ENCODE measurements around the gene ARHGEF33.

The ARHGEF33 gene

DNA sequence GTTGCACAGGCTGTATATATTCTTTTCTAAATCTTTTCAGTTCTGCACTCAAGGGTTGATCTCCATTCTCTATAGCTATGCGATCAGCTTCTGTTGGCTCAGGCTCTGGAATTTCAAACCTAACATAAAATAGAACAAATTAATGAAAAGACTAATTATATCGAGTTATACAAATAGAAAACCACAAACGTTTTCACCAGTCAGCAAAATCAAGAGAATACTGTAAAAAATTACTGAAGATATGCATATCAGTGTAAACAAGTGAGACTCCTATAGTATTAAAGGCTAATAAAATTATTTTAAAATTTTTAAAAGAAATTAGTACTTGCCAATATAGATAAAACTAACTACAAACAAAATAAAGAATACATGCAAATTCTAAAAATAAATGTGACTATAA, 124.2 kb downstream of the ARHGEF33 start:
- no peak for DNase-seq

DNA sequence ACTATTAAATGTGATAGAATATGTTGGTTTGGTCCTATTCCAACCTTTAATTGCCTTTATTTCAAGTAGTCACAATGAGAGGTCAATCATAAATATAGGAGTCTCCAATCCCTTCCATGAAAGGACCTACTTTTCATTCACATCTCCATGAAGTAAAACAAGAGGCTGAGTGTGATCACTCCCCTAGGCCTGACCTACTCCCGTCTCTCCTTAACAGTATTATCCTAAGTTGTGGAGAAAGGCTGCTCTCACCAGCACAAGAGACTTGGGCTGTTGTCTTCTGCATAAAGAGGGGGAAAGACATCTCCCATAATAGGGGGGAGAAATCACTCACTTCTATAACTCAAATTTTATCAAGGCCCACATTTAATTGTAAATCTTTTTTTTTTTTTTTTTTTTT, 125.7 kb downstream of the ARHGEF33 start:
- DNase-seq, result no peak

DNA sequence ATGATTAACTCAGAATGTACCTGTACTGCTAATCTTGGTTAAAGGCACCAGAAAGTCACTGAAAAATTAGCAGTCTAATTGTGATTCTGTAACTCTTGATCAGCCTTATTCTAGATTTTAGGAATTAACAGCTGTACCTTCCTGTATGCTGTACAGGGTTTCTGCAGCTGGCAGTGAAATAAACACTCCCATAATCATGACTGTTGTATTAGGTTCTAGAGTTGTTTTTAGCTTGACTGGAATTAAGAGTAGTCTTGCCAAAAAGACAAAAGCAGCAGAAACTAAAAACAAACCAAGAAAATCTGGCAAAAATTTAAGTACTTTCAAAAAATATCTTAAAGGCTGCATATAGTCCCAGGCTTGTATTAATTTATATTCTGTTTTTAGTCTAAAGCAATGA, 127.7 kb downstream of the ARHGEF33 start:
- no peak for DNase-seq

DNA sequence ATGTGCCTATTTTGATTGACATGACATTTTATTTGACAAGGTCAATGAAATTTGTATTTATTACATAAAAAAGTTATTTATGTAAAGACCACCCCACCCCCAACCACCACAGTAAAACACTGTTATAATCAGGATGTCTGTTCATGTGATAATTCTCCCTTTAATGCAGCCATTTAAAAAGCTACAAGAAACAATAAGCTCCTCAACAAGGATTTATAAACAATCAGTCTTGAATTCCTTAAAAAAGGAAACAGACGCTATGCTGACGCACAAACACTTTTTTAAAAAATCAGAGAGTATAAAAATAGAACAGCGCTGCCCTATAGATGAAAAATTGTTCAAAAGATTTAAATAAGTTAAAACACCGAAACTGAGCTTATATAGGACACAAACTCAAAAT, 129.0 kb downstream of the ARHGEF33 start:
- DNase-seq, result no peak

DNA sequence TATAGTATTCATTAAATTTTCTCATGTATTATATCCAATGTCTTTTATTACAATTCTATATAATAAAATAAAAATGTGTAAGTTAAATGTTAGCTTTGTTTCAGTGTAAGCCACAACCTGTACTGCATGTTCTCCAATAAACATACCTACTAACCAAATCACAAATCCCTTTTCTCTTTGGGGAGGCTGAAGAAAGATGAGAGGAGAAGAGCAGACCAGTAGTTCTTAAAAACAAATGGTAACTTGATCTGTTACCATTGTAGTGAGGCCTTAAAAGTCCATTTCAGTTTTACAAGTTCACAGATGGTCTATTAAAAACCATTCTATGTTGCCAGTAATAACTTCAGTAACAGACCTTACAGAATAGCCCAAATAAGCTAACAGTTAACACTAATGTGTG, 130.7 kb downstream of the ARHGEF33 start:
- no peak for DNase-seq

DNA sequence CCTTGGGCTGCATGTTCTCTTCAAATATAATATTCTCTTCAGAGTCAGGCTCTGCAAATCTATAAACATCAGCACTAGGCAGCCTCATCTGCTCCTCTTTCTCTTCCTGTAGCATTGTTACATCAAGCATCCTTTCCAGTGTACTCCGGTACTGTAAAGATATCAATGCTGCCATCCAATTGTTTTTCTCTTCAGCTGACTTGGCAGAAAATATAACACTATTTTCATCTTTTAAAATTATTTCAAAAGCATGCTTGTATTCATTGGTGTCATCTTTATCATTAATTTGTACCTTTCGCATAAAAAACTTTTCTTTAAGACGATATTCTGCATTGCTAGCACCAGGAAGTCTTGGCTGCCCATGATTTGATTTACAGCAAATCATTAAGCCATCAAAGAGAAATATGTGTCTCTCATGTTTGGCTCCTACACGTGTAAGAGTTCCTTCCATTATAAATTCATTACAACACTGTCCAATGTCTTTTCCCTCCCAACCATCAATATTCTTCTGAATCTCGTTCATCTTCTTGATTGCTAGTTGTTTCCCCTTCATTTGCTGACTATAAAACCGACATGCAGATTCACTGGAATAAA, 133.1 kb downstream of the ARHGEF33 start:
- no peak for DNase-seq

DNA sequence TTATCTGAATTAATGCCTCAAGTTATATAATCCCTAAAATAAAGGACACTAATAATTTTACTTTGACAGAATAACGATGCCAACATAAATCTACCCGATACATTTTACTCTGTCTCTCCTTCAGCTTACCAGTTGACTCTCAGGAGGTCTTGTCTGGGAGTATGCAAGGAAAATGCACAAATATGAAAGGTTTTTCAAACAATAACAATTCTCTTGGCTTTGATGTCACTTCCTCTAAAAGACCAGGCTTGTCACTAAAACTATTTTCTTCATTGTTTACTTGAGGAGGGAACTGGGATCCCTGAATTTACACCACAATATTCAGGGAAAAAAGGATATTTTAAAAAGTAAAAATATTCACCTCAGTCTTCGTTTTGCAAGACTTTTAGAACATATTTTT, 134.0 kb downstream of the ARHGEF33 start:
- DNase-seq, result no peak

DNA sequence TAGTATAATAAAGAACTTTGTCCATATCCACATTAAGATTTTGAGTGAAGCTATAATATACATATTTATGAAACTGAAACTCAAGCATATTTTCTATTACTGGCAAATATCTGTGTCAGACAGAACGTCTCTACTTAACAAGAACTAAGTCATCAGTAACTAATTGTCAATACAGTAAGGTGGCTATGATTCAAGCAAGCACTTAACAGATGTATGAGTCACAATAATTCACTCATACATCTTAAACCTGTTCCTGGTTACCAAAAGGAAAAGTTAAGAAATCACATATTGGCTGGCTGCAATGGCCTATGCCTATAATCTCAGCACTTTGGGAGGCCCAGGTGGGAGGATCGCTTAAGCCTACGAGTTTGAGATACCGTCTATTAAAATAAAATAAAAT, 135.2 kb downstream of the ARHGEF33 start:
- DNase-seq, result no peak

Measured in nucleus accumbens (tissue), 56 donors.